ENCODE results near the gene CBX3.
"Not testable (repeated sequence)": the region's sequence is repeated elsewhere in the genome, so short reads cannot be mapped to it uniquely, and the experiment has no call there.

The CBX3 gene

GRCh38 chr7:26208040-26208439 is 6.5 kb downstream of the CBX3 start:
- DNase-seq: no peak

- DNase-seq: no peak
These were observed 11.6 kb downstream of the CBX3 start for GRCh38 chr7:26212921-26213718.

- DNase-seq: no peak
These were observed 12.4 kb downstream of the CBX3 start for GRCh38 chr7:26213807-26214515.

GRCh38 chr7:26216049-26216448 is 14.5 kb downstream of the CBX3 start:
- no peak for DNase-seq

- DNase-seq: no peak
These were observed 22.8 kb downstream of the CBX3 start for GRCh38 chr7:26224359-26224758.

- DNase-seq: no peak
These were observed 26.4 kb downstream of the CBX3 start for GRCh38 chr7:26227987-26228386.

GRCh38 chr7:26233902-26234511 is 32.5 kb downstream of the CBX3 start:
- DNase-seq: no peak

GRCh38 chr7:26237035-26237807 is 35.7 kb downstream of the CBX3 start:
- no peak for DNase-seq

- no peak for DNase-seq
These were observed 36.5 kb downstream of the CBX3 start for GRCh38 chr7:26238032-26238431.

- no peak for DNase-seq
These were observed 43.6 kb downstream of the CBX3 start for GRCh38 chr7:26245150-26245549.

GRCh38 chr7:26250239-26250638 is 48.7 kb downstream of the CBX3 start:
- DNase-seq: no peak

GRCh38 chr7:26261866-26262265 is 60.3 kb downstream of the CBX3 start:
- DNase-seq: not testable (repeated sequence)
